ENCODE results near the gene LPP.

DNA sequence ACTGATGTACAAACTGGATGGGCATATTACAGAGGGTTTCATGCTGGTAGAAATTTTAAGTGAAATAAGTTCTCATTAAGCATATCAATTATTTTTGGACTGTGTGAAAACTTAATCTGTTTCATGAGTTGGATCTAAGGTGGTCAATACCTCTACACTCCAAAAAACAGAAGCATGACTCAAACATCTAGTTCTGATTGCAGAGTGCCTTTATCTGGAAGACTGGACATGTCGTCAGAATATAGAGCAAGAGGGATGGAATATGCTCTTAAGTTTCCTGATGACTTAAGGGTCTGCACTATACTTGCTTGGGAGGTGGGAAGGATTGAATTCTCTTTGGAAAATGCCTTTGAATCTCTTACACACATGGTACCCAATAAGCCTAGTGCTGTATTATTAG, 138.3 kb downstream of the LPP start:
- TF ChIP-seq POLR2A (IDR thresholded peaks at IDR 0.05) (no peak), EP300 (IDR thresholded peaks at IDR 0.05) (no peak)
- TF ChIP-seq, protein P1, sequence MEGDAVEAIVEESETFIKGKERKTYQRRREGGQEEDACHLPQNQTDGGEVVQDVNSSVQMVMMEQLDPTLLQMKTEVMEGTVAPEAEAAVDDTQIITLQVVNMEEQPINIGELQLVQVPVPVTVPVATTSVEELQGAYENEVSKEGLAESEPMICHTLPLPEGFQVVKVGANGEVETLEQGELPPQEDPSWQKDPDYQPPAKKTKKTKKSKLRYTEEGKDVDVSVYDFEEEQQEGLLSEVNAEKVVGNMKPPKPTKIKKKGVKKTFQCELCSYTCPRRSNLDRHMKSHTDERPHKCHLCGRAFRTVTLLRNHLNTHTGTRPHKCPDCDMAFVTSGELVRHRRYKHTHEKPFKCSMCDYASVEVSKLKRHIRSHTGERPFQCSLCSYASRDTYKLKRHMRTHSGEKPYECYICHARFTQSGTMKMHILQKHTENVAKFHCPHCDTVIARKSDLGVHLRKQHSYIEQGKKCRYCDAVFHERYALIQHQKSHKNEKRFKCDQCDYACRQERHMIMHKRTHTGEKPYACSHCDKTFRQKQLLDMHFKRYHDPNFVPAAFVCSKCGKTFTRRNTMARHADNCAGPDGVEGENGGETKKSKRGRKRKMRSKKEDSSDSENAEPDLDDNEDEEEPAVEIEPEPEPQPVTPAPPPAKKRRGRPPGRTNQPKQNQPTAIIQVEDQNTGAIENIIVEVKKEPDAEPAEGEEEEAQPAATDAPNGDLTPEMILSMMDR (IDR thresholded peaks at IDR 0.05): no peak

Data from ovary (tissue), 3 donors.